Measurements from ENCODE around the gene ZNF469. TPM values are rescaled to one million over a fixed set of nuclear protein-coding genes. Genes with fewer than 3 reads are reported as not detected.

ZNF469 gene
- total RNA-seq, 1 experiment from 2014 or later, result 0.09 TPM

DNA sequence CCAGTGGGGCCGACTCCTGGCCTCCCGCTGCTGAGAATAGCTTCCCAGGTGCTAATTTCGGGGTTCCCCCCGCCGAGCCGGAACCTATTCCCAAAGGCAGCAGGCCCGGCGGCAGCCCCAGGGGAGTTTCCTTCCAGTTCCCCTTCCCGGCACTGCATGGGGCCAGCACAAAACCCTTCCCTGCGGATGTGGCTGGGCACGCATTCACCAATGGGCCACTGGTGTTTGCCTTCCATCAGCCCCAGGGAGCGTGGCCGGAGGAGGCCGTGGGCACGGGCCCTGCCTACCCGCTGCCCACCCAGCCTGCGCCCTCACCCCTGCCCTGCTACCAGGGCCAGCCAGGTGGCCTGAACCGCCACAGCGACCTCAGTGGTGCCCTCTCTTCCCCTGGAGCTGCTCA is 45.4 kb downstream of the ZNF469 start:
- H3K9me3 ChIP-seq (ENCODE audit: low read depth, low read length, poor library complexity, severe bottlenecking), result no peaks in the 10 kb centered on the region
- TF ChIP-seq, protein P1, sequence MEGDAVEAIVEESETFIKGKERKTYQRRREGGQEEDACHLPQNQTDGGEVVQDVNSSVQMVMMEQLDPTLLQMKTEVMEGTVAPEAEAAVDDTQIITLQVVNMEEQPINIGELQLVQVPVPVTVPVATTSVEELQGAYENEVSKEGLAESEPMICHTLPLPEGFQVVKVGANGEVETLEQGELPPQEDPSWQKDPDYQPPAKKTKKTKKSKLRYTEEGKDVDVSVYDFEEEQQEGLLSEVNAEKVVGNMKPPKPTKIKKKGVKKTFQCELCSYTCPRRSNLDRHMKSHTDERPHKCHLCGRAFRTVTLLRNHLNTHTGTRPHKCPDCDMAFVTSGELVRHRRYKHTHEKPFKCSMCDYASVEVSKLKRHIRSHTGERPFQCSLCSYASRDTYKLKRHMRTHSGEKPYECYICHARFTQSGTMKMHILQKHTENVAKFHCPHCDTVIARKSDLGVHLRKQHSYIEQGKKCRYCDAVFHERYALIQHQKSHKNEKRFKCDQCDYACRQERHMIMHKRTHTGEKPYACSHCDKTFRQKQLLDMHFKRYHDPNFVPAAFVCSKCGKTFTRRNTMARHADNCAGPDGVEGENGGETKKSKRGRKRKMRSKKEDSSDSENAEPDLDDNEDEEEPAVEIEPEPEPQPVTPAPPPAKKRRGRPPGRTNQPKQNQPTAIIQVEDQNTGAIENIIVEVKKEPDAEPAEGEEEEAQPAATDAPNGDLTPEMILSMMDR (conservative IDR thresholded peaks at IDR 0.05; ENCODE audit: low read depth, low read length), result no peak
- TF ChIP-seq EZH2 (IDR thresholded peaks at IDR 0.05; ENCODE audit: borderline replicate concordance, low read depth, low read length, poor library complexity, severe bottlenecking), result no peak
- ChIA-PET POLR2A (ENCODE audit: low non-redundant PET) (no interaction called here), CTCF (no interaction called here)
- no peak for DNase-seq (ENCODE audit: low spot score)
- intact Hi-C loops (cut with micrococcal nuclease; ENCODE audit: unreplicated experiment), result no loop called here
- H3K36me3 ChIP-seq (ENCODE audit: insufficient read depth, low read length, poor library complexity, severe bottlenecking), result no peaks in the 10 kb centered on the region
- no peak overlapping the region for H3K4me3 ChIP-seq (ENCODE audit: low read depth, low read length, poor library complexity, severe bottlenecking)
- BruUV-seq (replicated peaks), result no TSS peak
- H3K4me1 ChIP-seq (ENCODE audit: insufficient read depth, low read length, poor library complexity, severe bottlenecking), result no peaks in the 10 kb centered on the region
- peaks cover 36% of the 10 kb centered on the region for H3K27me3 ChIP-seq (replicated peaks; ENCODE audit: insufficient read depth, low read depth, low read length, poor library complexity)
- no peak overlapping the region for H3K27ac ChIP-seq (ENCODE audit: low read depth, low read length, poor library complexity, severe bottlenecking)

DNA sequence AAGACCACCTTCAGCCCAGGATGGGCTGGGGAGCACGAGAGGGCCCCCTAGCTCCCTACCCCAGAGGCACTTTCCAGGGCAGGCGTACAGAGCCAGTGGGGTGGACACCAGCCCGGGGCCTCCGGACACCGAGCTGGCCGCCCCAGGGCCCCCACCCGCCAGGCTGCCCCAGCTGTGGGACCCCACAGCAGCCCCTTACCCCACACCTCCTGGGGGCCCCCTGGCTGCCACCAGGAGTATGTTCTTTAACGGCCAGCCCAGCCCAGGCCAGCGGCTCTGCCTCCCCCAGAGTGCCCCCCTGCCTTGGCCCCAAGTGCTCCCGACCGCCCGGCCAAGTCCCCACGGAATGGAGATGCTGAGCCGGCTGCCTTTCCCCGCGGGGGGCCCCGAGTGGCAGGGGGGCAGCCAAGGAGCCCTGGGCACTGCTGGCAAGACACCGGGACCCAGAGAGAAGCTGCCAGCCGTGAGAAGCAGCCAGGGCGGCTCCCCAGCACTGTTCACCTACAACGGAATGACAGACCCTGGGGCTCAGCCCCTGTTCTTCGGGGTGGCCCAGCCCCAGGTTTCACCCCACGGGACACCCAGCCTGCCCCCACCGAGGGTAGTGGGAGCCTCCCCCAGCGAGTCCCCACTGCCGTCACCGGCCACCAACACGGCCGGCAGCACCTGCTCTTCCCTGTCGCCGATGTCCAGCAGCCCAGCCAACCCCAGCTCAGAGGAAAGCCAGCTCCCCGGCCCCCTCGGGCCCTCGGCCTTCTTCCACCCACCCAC is 46.0 kb downstream of the ZNF469 start:
- BruUV-seq (replicated peaks), result no TSS peak
- H3K27me3 ChIP-seq (replicated peaks; ENCODE audit: insufficient read depth, low read depth, low read length, poor library complexity), result peaks cover 36% of the 10 kb centered on the region
- H3K9me3 ChIP-seq (ENCODE audit: low read depth, low read length, poor library complexity, severe bottlenecking), result no peaks in the 10 kb centered on the region
- H3K4me1 ChIP-seq (ENCODE audit: insufficient read depth, low read length, poor library complexity, severe bottlenecking), result no peaks in the 10 kb centered on the region
- no peak overlapping the region for H3K4me3 ChIP-seq (ENCODE audit: low read depth, low read length, poor library complexity, severe bottlenecking)
- no peak for DNase-seq (ENCODE audit: low spot score)
- POLR2A ChIA-PET (ENCODE audit: low non-redundant PET), result no interaction called here
- CTCF ChIA-PET, result no interaction called here
- intact Hi-C loops (cut with micrococcal nuclease; ENCODE audit: unreplicated experiment), result no loop called here
- H3K36me3 ChIP-seq (ENCODE audit: insufficient read depth, low read length, poor library complexity, severe bottlenecking), result no peaks in the 10 kb centered on the region
- H3K27ac ChIP-seq (ENCODE audit: low read depth, low read length, poor library complexity, severe bottlenecking), result no peak overlapping the region
- TF ChIP-seq, protein P1 (conservative IDR thresholded peaks at IDR 0.05; ENCODE audit: low read depth, low read length), result peak; percentile 24; the same call in 1 of the 2 replicates
- TF ChIP-seq EZH2 (IDR thresholded peaks at IDR 0.05; ENCODE audit: borderline replicate concordance, low read depth, low read length, poor library complexity, severe bottlenecking), result no peak

DNA sequence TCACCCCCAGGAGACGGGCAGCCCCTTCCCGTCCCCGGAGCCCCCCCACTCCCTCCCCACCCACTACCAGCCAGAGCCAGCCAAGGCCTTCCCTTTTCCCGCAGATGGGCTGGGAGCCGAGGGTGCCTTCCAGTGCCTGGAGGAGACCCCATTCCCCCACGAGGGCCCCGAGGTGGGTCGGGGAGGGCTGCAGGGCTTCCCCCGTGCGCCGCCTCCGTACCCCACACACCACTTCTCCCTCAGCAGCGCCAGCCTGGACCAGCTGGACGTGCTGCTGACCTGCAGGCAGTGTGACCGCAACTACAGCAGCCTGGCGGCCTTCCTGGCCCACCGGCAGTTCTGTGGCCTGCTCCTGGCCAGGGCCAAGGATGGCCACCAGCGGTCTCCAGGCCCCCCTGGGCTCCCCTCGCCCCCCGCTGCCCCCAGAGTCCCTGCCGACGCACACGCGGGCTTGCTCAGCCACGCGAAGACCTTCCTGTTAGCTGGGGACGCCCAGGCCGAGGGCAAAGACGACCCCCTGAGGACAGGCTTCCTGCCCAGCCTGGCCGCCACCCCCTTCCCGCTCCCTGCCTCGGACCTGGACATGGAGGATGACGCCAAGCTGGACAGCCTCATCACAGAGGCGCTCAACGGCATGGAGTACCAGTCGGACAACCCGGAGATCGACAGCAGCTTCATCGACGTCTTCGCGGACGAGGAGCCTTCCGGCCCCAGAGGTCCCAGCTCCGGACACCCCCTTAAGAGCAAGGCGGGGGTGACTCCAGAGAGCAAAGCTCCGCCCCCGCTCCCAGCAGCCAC is 46.8 kb downstream of the ZNF469 start:
- POLR2A ChIA-PET (ENCODE audit: low non-redundant PET), result no interaction called here
- Histone ChIP-seq H3K4me3 (ENCODE audit: low read depth, low read length, poor library complexity, severe bottlenecking) (peak overlapping the region; percentile 24), H3K36me3 (ENCODE audit: insufficient read depth, low read length, poor library complexity, severe bottlenecking) (no peaks in the 10 kb centered on the region), H3K9me3 (ENCODE audit: low read depth, low read length, poor library complexity, severe bottlenecking) (no peaks in the 10 kb centered on the region), H3K27ac (ENCODE audit: low read depth, low read length, poor library complexity, severe bottlenecking) (no peak overlapping the region), H3K27me3 (replicated peaks; ENCODE audit: insufficient read depth, low read depth, low read length, poor library complexity) (peaks cover 36% of the 10 kb centered on the region), H3K4me1 (ENCODE audit: insufficient read depth, low read length, poor library complexity, severe bottlenecking) (no peaks in the 10 kb centered on the region)
- intact Hi-C loops (cut with micrococcal nuclease; ENCODE audit: unreplicated experiment), result loop anchor here (10.0 kb wide), 1 partner anchor 475 kb away; the partner anchor contains the start of gene BANP
- no TSS peak for BruUV-seq (replicated peaks)
- TF ChIP-seq, protein P1 (conservative IDR thresholded peaks at IDR 0.05; ENCODE audit: low read depth, low read length), result no peak
- no peak for TF ChIP-seq EZH2 (IDR thresholded peaks at IDR 0.05; ENCODE audit: borderline replicate concordance, low read depth, low read length, poor library complexity, severe bottlenecking)
- no peak for DNase-seq (ENCODE audit: low spot score)
- CTCF ChIA-PET, result interaction anchor here (0.6 kb wide), 1 partner anchor 26 kb away, joined by 3 read pairs; no protein-coding TSS in a partner anchor

All from A673 (cell line).